Astrocyte (in vitro differentiated cells and primary cell): ENCODE measurements around the gene SYT14. TPM values are rescaled to one million over a fixed set of nuclear protein-coding genes. Genes with fewer than 3 reads are reported as not detected.
A peak's percentile ranks its signal among the peaks of the same experiment; 100 is the strongest.
"Not testable (repeated sequence)": the region's sequence is repeated elsewhere in the genome, so short reads cannot be mapped to it uniquely, and the experiment has no call there.

Experiments
- DNase-seq: peaks from one replicate; pipeline ENCODE4 v3.0.0-alpha.2; 2010; ENCODE audit warnings: low read depth
- FAIRE-seq: peaks from 2 replicates; lab custom pipeline; 2011; peaks lifted over from hg19 to GRCh38; lab: Jason Lieb, UNC
- H2AFZ ChIP-seq: 2 replicates; pipeline ENCODE4 v1.6.0; 2012; ENCODE audit warnings: low read depth, low read length, inconsistent platforms
- H3K27ac ChIP-seq: 2 replicates; pipeline ENCODE4 v1.5.1; 2011; ENCODE audit warnings: low read depth, low read length, inconsistent platforms
- H3K27me3 ChIP-seq: 2 replicates; pipeline ENCODE4 v1.6.0; 2011; ENCODE audit warnings: low read length, inconsistent platforms; ENCODE audit not compliant: insufficient read depth
- H3K36me3 ChIP-seq: 2 replicates; pipeline ENCODE4 v1.5.1; 2011; ENCODE audit warnings: low read length, inconsistent platforms; ENCODE audit not compliant: insufficient read depth
- H3K4me1 ChIP-seq: 2 replicates; pipeline ENCODE4 v1.5.1; 2011; ENCODE audit warnings: low read length, inconsistent platforms; ENCODE audit not compliant: insufficient read depth
- H3K4me2 ChIP-seq: 2 replicates; pipeline ENCODE4 v1.6.0; 2012; ENCODE audit warnings: low read length, inconsistent platforms
- H3K4me3 ChIP-seq: 2 replicates; pipeline ENCODE4 v1.5.1; 2011; ENCODE audit warnings: low read depth, mild to moderate bottlenecking, low read length, inconsistent platforms; ENCODE audit not compliant: insufficient read depth
- H3K79me2 ChIP-seq: 2 replicates; pipeline ENCODE4 v1.6.0; 2012; ENCODE audit warnings: mild to moderate bottlenecking, low read length, inconsistent platforms; ENCODE audit not compliant: insufficient read depth
- H3K9ac ChIP-seq: 2 replicates; pipeline ENCODE4 v1.6.0; 2012; ENCODE audit warnings: mild to moderate bottlenecking, low read length, inconsistent platforms
- H3K9me3 ChIP-seq: 2 replicates; pipeline ENCODE4 v1.5.1; 2012; ENCODE audit warnings: low read depth, mild to moderate bottlenecking, low read length, inconsistent platforms; ENCODE audit not compliant: insufficient read depth
- H4K20me1 ChIP-seq: 2 replicates; pipeline ENCODE4 v1.6.0; 2012; ENCODE audit warnings: low read length, inconsistent platforms; ENCODE audit not compliant: insufficient read depth
- H3K27ac Mint-ChIP-seq: one replicate; pipeline ENCODE4 v1.8.0; 2021; ENCODE audit warnings: mild to moderate bottlenecking, mixed read lengths; ENCODE audit not compliant: unreplicated experiment
- H3K27me3 Mint-ChIP-seq: one replicate; pipeline ENCODE4 v1.8.0; 2021; ENCODE audit warnings: low read depth, mixed read lengths; ENCODE audit not compliant: unreplicated experiment
- H3K36me3 Mint-ChIP-seq: one replicate; pipeline ENCODE4 v1.8.0; 2021; ENCODE audit warnings: low read depth, mixed read lengths; ENCODE audit not compliant: unreplicated experiment
- H3K4me1 Mint-ChIP-seq: one replicate; pipeline ENCODE4 v1.8.0; 2021; ENCODE audit warnings: low read depth, mixed read lengths; ENCODE audit not compliant: unreplicated experiment
- H3K4me3 Mint-ChIP-seq: one replicate; pipeline ENCODE4 v1.8.0; 2021; ENCODE audit warnings: mild to moderate bottlenecking, moderate library complexity, mixed read lengths; ENCODE audit not compliant: unreplicated experiment
- H3K9me3 Mint-ChIP-seq: one replicate; pipeline ENCODE4 v1.8.0; 2021; ENCODE audit warnings: mild to moderate bottlenecking, mixed read lengths; ENCODE audit not compliant: unreplicated experiment
- CTCF ChIP-seq: IDR thresholded peaks from 2 replicates; pipeline ENCODE4 v1.5.1; 2011; ENCODE audit warnings: low read depth, mild to moderate bottlenecking, inconsistent platforms, low read length, moderate library complexity; ENCODE audit not compliant: insufficient read depth
- EZH2 ChIP-seq: IDR thresholded peaks from 2 replicates; pipeline ENCODE4 v1.6.1; 2012; ENCODE audit warnings: mild to moderate bottlenecking, low read length, inconsistent platforms; ENCODE audit not compliant: insufficient read depth
- total RNA-seq: library from RNA; stranded (reverse); gene quantifications from 2 replicates; pipeline ENCODE4 v1.2.1, GENCODE V29; 2021

Gene SYT14
- total RNA-seq, 1 donor from 2014 or later = 6.1 TPM

DNA sequence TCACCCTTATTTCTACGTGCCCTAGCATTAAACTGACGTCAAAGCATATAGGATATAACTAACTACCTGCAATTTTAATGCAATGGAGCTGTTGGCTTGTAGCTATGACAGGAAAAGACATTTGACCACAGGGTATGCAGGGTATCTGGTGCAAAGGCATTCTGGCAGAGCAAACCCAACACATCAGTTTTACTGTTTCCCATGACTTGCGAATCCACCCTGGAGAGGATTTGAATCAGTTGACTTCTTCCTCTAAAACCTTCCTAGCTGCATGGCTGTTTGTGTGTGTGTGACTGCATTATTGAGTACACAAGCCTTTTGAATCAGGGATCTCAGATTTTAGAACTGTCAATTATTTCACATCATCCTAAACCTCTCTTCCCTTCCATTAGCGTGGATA lies 41.7 kb upstream of the SYT14 start:
- H3K36me3 ChIP-seq = no peaks in the 10 kb centered on the region
- DNase-seq (peak; percentile 73), FAIRE-seq (peak; percentile 65)
- no peaks in the 10 kb centered on the region for H3K9me3 ChIP-seq
- no peak overlapping the region for H3K4me3 Mint-ChIP-seq
- no peaks in the 10 kb centered on the region for H3K27me3 Mint-ChIP-seq
- H3K27ac Mint-ChIP-seq = no peak overlapping the region
- H3K36me3 Mint-ChIP-seq = no peaks in the 10 kb centered on the region
- TF ChIP-seq EZH2 (no peak), CTCF (no peak)
- peak overlapping the region; percentile 75 for H3K9ac ChIP-seq
- H3K4me3 ChIP-seq = peak overlapping the region; percentile 0
- H3K4me1 ChIP-seq = peaks cover 44% of the 10 kb centered on the region
- H3K27me3 ChIP-seq = no peaks in the 10 kb centered on the region
- peak overlapping the region; percentile 97 for H3K27ac ChIP-seq
- H3K79me2 ChIP-seq = no peaks in the 10 kb centered on the region
- no peaks in the 10 kb centered on the region for H3K9me3 Mint-ChIP-seq
- no peak overlapping the region for H2AFZ ChIP-seq
- no peaks in the 10 kb centered on the region for H4K20me1 ChIP-seq
- H3K4me1 Mint-ChIP-seq = peaks cover 22% of the 10 kb centered on the region
- peak overlapping the region; percentile 76 for H3K4me2 ChIP-seq

GRCh38 chr1:209898271-209898670 lies 39.7 kb upstream of the SYT14 start:
- H3K4me1 ChIP-seq = peaks cover 42% of the 10 kb centered on the region
- not testable (repeated sequence) for H3K9me3 ChIP-seq, H3K9ac ChIP-seq, DNase-seq, H3K4me3 ChIP-seq, H4K20me1 ChIP-seq, FAIRE-seq, H3K9me3 Mint-ChIP-seq, H3K27me3 Mint-ChIP-seq, H3K27me3 ChIP-seq, H2AFZ ChIP-seq, H3K27ac Mint-ChIP-seq, H3K4me2 ChIP-seq, H3K36me3 ChIP-seq, H3K79me2 ChIP-seq, H3K27ac ChIP-seq, H3K36me3 Mint-ChIP-seq, H3K4me3 Mint-ChIP-seq
- peaks cover 25% of the 10 kb centered on the region for H3K4me1 Mint-ChIP-seq

- not testable (repeated sequence) for H3K27me3 Mint-ChIP-seq, H2AFZ ChIP-seq, H3K4me3 ChIP-seq, H3K27ac ChIP-seq, H3K9me3 ChIP-seq, H3K36me3 ChIP-seq, H3K79me2 ChIP-seq, H3K4me2 ChIP-seq, H4K20me1 ChIP-seq, H3K9me3 Mint-ChIP-seq, H3K36me3 Mint-ChIP-seq, FAIRE-seq, H3K9ac ChIP-seq, H3K4me3 Mint-ChIP-seq, H3K27me3 ChIP-seq, H3K27ac Mint-ChIP-seq, DNase-seq
- peaks cover 42% of the 10 kb centered on the region for H3K4me1 ChIP-seq
- H3K4me1 Mint-ChIP-seq = peaks cover 25% of the 10 kb centered on the region
These were observed 39.2 kb upstream of the SYT14 start for GRCh38 chr1:209898851-209899250.
